Right lobe of liver (tissue), 6 donors: Measurements from ENCODE around the gene INSRR. TPM values are rescaled to one million over a fixed set of nuclear protein-coding genes. Genes with fewer than 3 reads are reported as not detected.

Source experiments
- ATAC-seq, 4 donors: fragments of 200-7000 bp; cut with Tn5 transposase; one replicate each; pipeline ENCODE4 v1.9.1; 2020; ENCODE audit warnings: mild to moderate bottlenecking in 4 of 4, moderate library complexity in 4 of 4
- DNase-seq, 3 donors: peaks; one replicate each; pipeline ENCODE4 v3.0.0-alpha.2; 2020
- H3K27ac ChIP-seq, 3 donors: fragments of 200-600 bp; one replicate each; pipeline ENCODE4 v1.8.0; 2022
- H3K27me3 ChIP-seq, 2 donors: fragments of 200-600 bp; one replicate each; pipeline ENCODE4 v1.8.0; 2022
- H3K36me3 ChIP-seq, 4 donors: fragments of 200-600 bp; sonication (generic) in 1 of 4; one replicate each; pipeline versions ENCODE4 v1.5.1 to v1.8.0; 2017 to 2022; ENCODE audit warnings: control low read depth in 1 of 4
- H3K4me1 ChIP-seq, 4 donors: fragments of 200-600 bp; sonication (generic) in 1 of 4; one replicate each; pipeline versions ENCODE4 v1.5.1 to v1.8.0; 2017 to 2022; ENCODE audit warnings: control low read depth in 1 of 4
- H3K4me3 ChIP-seq, 3 donors: fragments of 200-600 bp; one replicate each; pipeline ENCODE4 v1.8.0; 2022
- H3K9me3 ChIP-seq, 4 donors: fragments of 200-600 bp; sonication (generic) in 1 of 4; one replicate each; pipeline versions ENCODE4 v1.5.1 to v1.8.0; 2017 to 2022; ENCODE audit warnings: control low read depth in 1 of 4
- CTCF ChIP-seq, 4 donors: fragments of 200-600 bp in 3 of 4; fragments of 450-650 bp in 1 of 4; IDR thresholded peaks; one replicate each; pipeline versions ENCODE4 v1.5.1 to v1.8.0; 2016 to 2022; ENCODE audit warnings: antibody characterized with exemption in 4 of 4, mild to moderate bottlenecking in 2 of 4
- POLR2A ChIP-seq: fragments of 450-650 bp; IDR thresholded peaks from one replicate; pipeline ENCODE4 v1.6.1; 2017; ENCODE audit warnings: antibody characterized with exemption, mild to moderate bottlenecking
- WGBS: methylation state at CpG from one replicate; pipeline ENCODE4 v1.1.6; 2018; ENCODE audit warnings: low coverage, low lambda C conversion rate; ENCODE audit not compliant: insufficient coverage; ENCODE audit errors: missing lambda C conversion rate; 5-methylcytosine and 5-hydroxymethylcytosine counted together
- intact Hi-C, 2 donors: fragments of 100-400 bp; cut with DNase I; formaldehyde crosslinking; loops; one replicate each; pipeline versions ENCODE4 v1.11.2 to v1.14.1; 2022
- total RNA-seq, 6 experiments: library from RNA; depleted of rRNA in 2 of 6; stranded (reverse); fragments of >200 nt in 2 of 6; fragmentation: NEBNext Ultra II Directional in 3 of 6; extraction: Animal tissue kit (Norgen Biotek cat#: 25700) in 3 of 6; gene quantifications; one replicate each; pipeline versions ENCODE4 v1.1.0 to v1.2.4, GENCODE V29; 2016 to 2023
- donor health status: DM: no; HTN: yes; CAD: no.
- donor health status: DM: no; HTN: no; CAD: no.
- donor health status: DM: no; HTN: no; CAD: no.
- donor health status: DM: no; HTN: yes; CAD: no.
- donor health status: DM: no; HTN: yes; CAD: no.

The INSRR gene
- total RNA-seq, 6 experiments from 2014 or later: not detected

DNA sequence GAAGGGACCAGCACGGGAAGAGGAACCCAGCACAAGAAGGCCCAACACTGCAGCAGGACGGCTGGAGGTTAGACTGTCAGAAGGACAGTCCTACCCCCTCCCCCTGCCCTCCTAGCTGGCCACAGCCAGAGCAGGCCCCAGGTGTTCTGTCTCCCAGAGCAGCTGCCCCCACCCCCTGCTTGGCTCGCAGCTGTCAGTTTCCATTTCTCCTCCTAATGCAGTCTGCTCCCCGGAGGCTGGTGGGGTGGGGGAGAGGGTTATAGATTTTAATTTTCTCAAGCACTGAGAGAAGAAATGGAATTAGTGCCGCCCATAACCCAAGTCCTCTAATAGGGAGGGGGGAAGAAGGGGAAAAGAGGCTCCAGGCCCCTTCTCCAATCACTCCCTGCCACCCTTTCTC is 21.6 kb upstream of the INSRR start:
- no peak for ATAC-seq
- intact Hi-C loops: no loop called here
- DNase-seq: no peak

DNA sequence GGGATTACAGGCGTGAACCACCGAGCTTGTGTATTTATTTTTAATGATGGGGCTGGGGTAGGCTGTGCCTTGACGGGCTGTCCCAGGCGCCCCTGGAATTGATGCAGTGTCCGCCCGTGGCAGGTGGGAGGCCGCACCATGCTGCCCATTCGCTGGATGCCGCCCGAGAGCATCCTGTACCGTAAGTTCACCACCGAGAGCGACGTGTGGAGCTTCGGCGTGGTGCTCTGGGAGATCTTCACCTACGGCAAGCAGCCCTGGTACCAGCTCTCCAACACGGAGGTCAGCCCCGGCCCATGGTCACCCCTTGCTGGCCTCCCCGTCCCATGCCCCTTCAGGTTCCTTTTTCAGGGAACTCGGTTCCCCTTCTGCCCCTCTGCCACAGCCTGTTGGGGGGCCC is 21.0 kb upstream of the INSRR start:
- H3K9me3 ChIP-seq: no peaks in the 10 kb centered on the region
- TF ChIP-seq CTCF (IDR thresholded peaks at IDR 0.05) (no peak), POLR2A (no peak)
- H3K4me1 ChIP-seq: no peaks in the 10 kb centered on the region
- 80% methylated on average over 1 of the region's 21 CpGs for WGBS
- no peak overlapping the region for H3K27ac ChIP-seq
- no peak overlapping the region for H3K4me3 ChIP-seq
- no peaks in the 10 kb centered on the region for H3K27me3 ChIP-seq
- ATAC-seq (no peak), DNase-seq (no peak)
- H3K36me3 ChIP-seq: no peaks in the 10 kb centered on the region
- intact Hi-C loops: no loop called here

More for the DNA sequence above, 21.6 kb upstream of the INSRR start:
- H3K27ac ChIP-seq: no peak overlapping the region
- WGBS: 63% methylated on average over 3 of the region's 5 CpGs
- H3K36me3 ChIP-seq: no peaks in the 10 kb centered on the region
- H3K9me3 ChIP-seq: no peaks in the 10 kb centered on the region
- H3K4me1 ChIP-seq: no peaks in the 10 kb centered on the region
- H3K4me3 ChIP-seq: no peak overlapping the region
- H3K27me3 ChIP-seq: no peaks in the 10 kb centered on the region
- TF ChIP-seq POLR2A (no peak), CTCF (IDR thresholded peaks at IDR 0.05) (no peak)

GRCh38 chr1:156877433-156878170 is 18.7 kb upstream of the INSRR start:
- 68% methylated on average over 3 of the region's 5 CpGs for WGBS
- no peak overlapping the region for H3K4me3 ChIP-seq
- H3K9me3 ChIP-seq: no peaks in the 10 kb centered on the region
- intact Hi-C loops: no loop called here
- H3K36me3 ChIP-seq: no peaks in the 10 kb centered on the region
- TF ChIP-seq CTCF (IDR thresholded peaks at IDR 0.05): no peak
- no peak for TF ChIP-seq POLR2A
- DNase-seq (no peak), ATAC-seq (no peak)
- no peaks in the 10 kb centered on the region for H3K27me3 ChIP-seq
- H3K4me1 ChIP-seq: no peaks in the 10 kb centered on the region
- no peak overlapping the region for H3K27ac ChIP-seq

GRCh38 chr1:156876281-156876680 is 17.4 kb upstream of the INSRR start:
- no peak overlapping the region for H3K27ac ChIP-seq
- no peaks in the 10 kb centered on the region for H3K9me3 ChIP-seq
- intact Hi-C loops: no loop called here
- no peak for ATAC-seq
- H3K27me3 ChIP-seq: no peaks in the 10 kb centered on the region
- 41% methylated on average over 7 of the region's 21 CpGs for WGBS
- DNase-seq: no peak
- no peak overlapping the region for H3K4me3 ChIP-seq
- TF ChIP-seq POLR2A (no peak), CTCF (IDR thresholded peaks at IDR 0.05) (no peak)
- no peaks in the 10 kb centered on the region for H3K36me3 ChIP-seq
- H3K4me1 ChIP-seq: no peaks in the 10 kb centered on the region

GRCh38 chr1:156875341-156875615 is 16.4 kb upstream of the INSRR start:
- ATAC-seq: no peak
- no peak for DNase-seq
- no CpG with 5 or more reads among the region's 5 CpGs for WGBS
- Histone ChIP-seq H3K36me3 (no peaks in the 10 kb centered on the region), H3K4me1 (no peaks in the 10 kb centered on the region), H3K27ac (no peak overlapping the region), H3K27me3 (no peaks in the 10 kb centered on the region), H3K9me3 (no peaks in the 10 kb centered on the region), H3K4me3 (no peak overlapping the region)
- TF ChIP-seq CTCF (IDR thresholded peaks at IDR 0.05) (no peak), POLR2A (no peak)
- intact Hi-C loops: no loop called here
